ENCODE data around the gene MASP1. TPM values are rescaled to one million over a fixed set of nuclear protein-coding genes. Genes with fewer than 3 reads are reported as not detected.

The MASP1 gene
- total and polyA plus RNA-seq, 2 of the 4 experiments (the other 2 are of a cell fraction), result 13.1 to 16.2 TPM

- H2AK9ac ChIP-seq (replicated peaks; ENCODE audit: low read depth, low read length, poor library complexity), result no peak overlapping the region
- H4K5ac ChIP-seq (ENCODE audit: low read depth, low read length), result no peak overlapping the region
- H2BK20ac ChIP-seq (ENCODE audit: low read depth, low read length), result no peak overlapping the region
- no peak overlapping the region for H3K4ac ChIP-seq (ENCODE audit: low read depth, low read length)
- no peak for TF ChIP-seq NFE2L2 (IDR thresholded peaks at IDR 0.05; ENCODE audit: low read depth, low read length)
- H3K56ac ChIP-seq (ENCODE audit: extremely low read depth, insufficient read depth, low read length), result no peak overlapping the region
- no peak overlapping the region for H4K8ac ChIP-seq (ENCODE audit: low read depth in 2 of 2, low read length in 2 of 2)
- ATAC-seq (ENCODE audit: low read depth), result no peak
- no peak overlapping the region for H2AK5ac ChIP-seq (ENCODE audit: low read depth, low read length)
- no TSS peak for BruUV-seq (replicated peaks)
- no peaks in the 10 kb centered on the region for H3K9me1 ChIP-seq (ENCODE audit: insufficient read depth, low read length)
- no peak overlapping the region for H2BK5ac ChIP-seq (ENCODE audit: low read depth, low read length, poor library complexity, severe bottlenecking)
- H3K23ac ChIP-seq (ENCODE audit: low read depth, low read length), result no peak overlapping the region
- no peaks in the 10 kb centered on the region for H4K20me1 ChIP-seq (ENCODE audit: insufficient read depth, low read length)
- H3K4me3 ChIP-seq (ENCODE audit: insufficient read depth, low read depth, low read length), result no peak overlapping the region
- in situ Hi-C loops (cut with MboI; ENCODE audit: low sequenced_read_pairs) (no loop called here), intact Hi-C loops (cut with micrococcal nuclease) (no loop called here), dilution Hi-C loops (cut with HindIII; ENCODE audit: low sequenced_read_pairs, unreplicated experiment) (no loop called here)
- H3K79me1 ChIP-seq (ENCODE audit: low read depth in 1 of 2, low read length in 2 of 2), result no peaks in the 10 kb centered on the region
- no peak overlapping the region for H2BK15ac ChIP-seq (ENCODE audit: low read depth, low read length)
- ChIA-PET POLR2A (ENCODE audit: unreplicated experiment) (no interaction called here), CTCF (interaction anchor here (1.0 to 1.7 kb wide), 2 partner anchors 9 to 287 kb away, joined by 3 to 5 read pairs; no protein-coding TSS in a partner anchor)
- H3K4me2 ChIP-seq (ENCODE audit: low read depth, low read length), result no peak overlapping the region
- no peak overlapping the region for H3K18ac ChIP-seq (ENCODE audit: low read depth, low read length)
- DNase-seq, result no peak
- H3K27me3 ChIP-seq (ENCODE audit: control insufficient read depth, insufficient read depth, low read length), result peaks cover 26% of the 10 kb centered on the region
- no peak overlapping the region for H2BK120ac ChIP-seq (ENCODE audit: low read depth, low read length)
- 80% methylated on average over 1 of the region's 3 CpGs; no CpG with 5 or more reads in 1 of the 2 experiments for WGBS, 2 experiments (ENCODE audit: extremely low coverage in 2 of 2, insufficient read length in 1 of 2)
- no peaks in the 10 kb centered on the region; the same call in 1 of the 2 replicates for H3K9me3 ChIP-seq (ENCODE audit: control insufficient read depth, insufficient read depth, low read length)
- H3K14ac ChIP-seq (replicated peaks; ENCODE audit: low read depth, low read length), result no peak overlapping the region
- H4K91ac ChIP-seq (ENCODE audit: insufficient read depth, low read depth, low read length), result no peak overlapping the region
- H3K4me1 ChIP-seq (ENCODE audit: control insufficient read depth, insufficient read depth, low read length), result no peaks in the 10 kb centered on the region
- no peak overlapping the region for H3K9ac ChIP-seq (ENCODE audit: low read depth, low read length)
- no peaks in the 10 kb centered on the region for H3K36me3 ChIP-seq (ENCODE audit: control insufficient read depth, insufficient read depth, low read length)
- H3K27ac ChIP-seq (ENCODE audit: insufficient read depth, low read length), result no peak overlapping the region
- H2AFZ ChIP-seq (replicated peaks; ENCODE audit: low read length, poor library complexity), result no peak overlapping the region
These were observed 37.2 kb upstream of the MASP1 start for GRCh38 chr3:187328691-187329090.

Data from IMR-90 (cell line).